ENCODE results near the gene C18orf63. TPM values are rescaled to one million over a fixed set of nuclear protein-coding genes. Genes with fewer than 3 reads are reported as not detected.
"Not testable (repeated sequence)": the region's sequence is repeated elsewhere in the genome, so short reads cannot be mapped to it uniquely, and the experiment has no call there.

Gene C18orf63
- polyA plus RNA-seq, 1 donor (not counting 4 experiments of a cell fraction or from before 2014, with no cell fraction given): not detected

- no peaks in the 10 kb centered on the region for H3K27me3 ChIP-seq (ENCODE audit: control insufficient read depth, extremely low read depth, insufficient read depth, low read length)
- peak overlapping the region; percentile 71 to 92 (median 79) for H3K4me3 ChIP-seq (ENCODE audit: control insufficient read depth in 2 of 3, extremely low read depth in 1 of 3, insufficient read depth in 2 of 3, low read depth in 1 of 3, low read length in 3 of 3)
- no peak for TF ChIP-seq EZH2 (IDR thresholded peaks at IDR 0.05; ENCODE audit: low read length)
- FAIRE-seq (no peak), DNase-seq (ENCODE audit: low read depth, low spot score) (no peak)
- H3K27ac ChIP-seq (ENCODE audit: control insufficient read depth, insufficient read depth, low read length): no peak overlapping the region
- peak overlapping the region; percentile 97 for H2AFZ ChIP-seq (ENCODE audit: control insufficient read depth, low read length)
- H3K36me3 ChIP-seq (ENCODE audit: control insufficient read depth in 2 of 2, extremely low read depth in 1 of 2, insufficient read depth in 2 of 2, low read length in 2 of 2): no peaks in the 10 kb centered on the region
- dilution Hi-C loops (cut with MboI; ENCODE audit: extremely low pct_ligation_motif_present, low sequenced_read_pairs): no loop called here
- no peaks in the 10 kb centered on the region for H3K9me1 ChIP-seq (ENCODE audit: control insufficient read depth, extremely low read depth, insufficient read depth, low read length)
- peak overlapping the region; percentile 85 for H3K4me2 ChIP-seq (ENCODE audit: control insufficient read depth, extremely low read depth, insufficient read depth, low read depth, low read length)
- H4K20me1 ChIP-seq (ENCODE audit: control insufficient read depth, extremely low read depth, insufficient read depth, low read length): no peaks in the 10 kb centered on the region
- H3K79me2 ChIP-seq (ENCODE audit: control insufficient read depth, insufficient read depth, low read length): no peaks in the 10 kb centered on the region
- peak overlapping the region; percentile 67 for H3K9ac ChIP-seq (ENCODE audit: control insufficient read depth, extremely low read depth, insufficient read depth, low read length)
- H3K4me1 ChIP-seq (ENCODE audit: control insufficient read depth, extremely low read depth, insufficient read depth, low read length): no peaks in the 10 kb centered on the region
- no peaks in the 10 kb centered on the region for H3K9me3 ChIP-seq (ENCODE audit: control insufficient read depth, low read depth, low read length)
Observed at GRCh38 chr18:74292541-74292858, 23.1 kb upstream of the C18orf63 start.

- H3K9me1 ChIP-seq (ENCODE audit: control insufficient read depth, extremely low read depth, insufficient read depth, low read length); dilution Hi-C loops (cut with MboI; ENCODE audit: extremely low pct_ligation_motif_present, low sequenced_read_pairs); H4K20me1 ChIP-seq (ENCODE audit: control insufficient read depth, extremely low read depth, insufficient read depth, low read length); H2AFZ ChIP-seq (ENCODE audit: control insufficient read depth, low read length); H3K36me3 ChIP-seq (ENCODE audit: control insufficient read depth in 2 of 2, extremely low read depth in 1 of 2, insufficient read depth in 2 of 2, low read length in 2 of 2); H3K79me2 ChIP-seq (ENCODE audit: control insufficient read depth, insufficient read depth, low read length); DNase-seq (ENCODE audit: low read depth, low spot score); H3K4me2 ChIP-seq (ENCODE audit: control insufficient read depth, extremely low read depth, insufficient read depth, low read depth, low read length); H3K4me3 ChIP-seq (ENCODE audit: control insufficient read depth in 2 of 3, extremely low read depth in 1 of 3, insufficient read depth in 2 of 3, low read depth in 1 of 3, low read length in 3 of 3); FAIRE-seq; H3K27ac ChIP-seq (ENCODE audit: control insufficient read depth, insufficient read depth, low read length); H3K4me1 ChIP-seq (ENCODE audit: control insufficient read depth, extremely low read depth, insufficient read depth, low read length); H3K27me3 ChIP-seq (ENCODE audit: control insufficient read depth, extremely low read depth, insufficient read depth, low read length); H3K9me3 ChIP-seq (ENCODE audit: control insufficient read depth, low read depth, low read length); H3K9ac ChIP-seq (ENCODE audit: control insufficient read depth, extremely low read depth, insufficient read depth, low read length): not testable (repeated sequence)
Observed at GRCh38 chr18:74292982-74293381, 22.7 kb upstream of the C18orf63 start.

GRCh38 chr18:74294526-74294925 is 21.1 kb upstream of the C18orf63 start:
- H3K4me3 ChIP-seq (ENCODE audit: control insufficient read depth in 2 of 3, extremely low read depth in 1 of 3, insufficient read depth in 2 of 3, low read depth in 1 of 3, low read length in 3 of 3): no peak overlapping the region
- no peak overlapping the region for H3K9ac ChIP-seq (ENCODE audit: control insufficient read depth, extremely low read depth, insufficient read depth, low read length)
- FAIRE-seq (no peak), DNase-seq (ENCODE audit: low read depth, low spot score) (no peak)
- H4K20me1 ChIP-seq (ENCODE audit: control insufficient read depth, extremely low read depth, insufficient read depth, low read length): no peaks in the 10 kb centered on the region
- no peaks in the 10 kb centered on the region for H3K36me3 ChIP-seq (ENCODE audit: control insufficient read depth in 2 of 2, extremely low read depth in 1 of 2, insufficient read depth in 2 of 2, low read length in 2 of 2)
- no peaks in the 10 kb centered on the region for H3K9me3 ChIP-seq (ENCODE audit: control insufficient read depth, low read depth, low read length)
- no peaks in the 10 kb centered on the region for H3K27me3 ChIP-seq (ENCODE audit: control insufficient read depth, extremely low read depth, insufficient read depth, low read length)
- TF ChIP-seq CTCF (optimal IDR thresholded peaks at IDR 0.05 in 1 of 3, IDR thresholded peaks at IDR 0.05 in 1 of 3, conservative IDR thresholded peaks at IDR 0.05 in 1 of 3; ENCODE audit: extremely low read depth in 1 of 3, insufficient read depth in 2 of 3, low read length in 3 of 3) (no peak), EZH2 (IDR thresholded peaks at IDR 0.05; ENCODE audit: low read length) (no peak)
- dilution Hi-C loops (cut with MboI; ENCODE audit: extremely low pct_ligation_motif_present, low sequenced_read_pairs): no loop called here
- H3K4me2 ChIP-seq (ENCODE audit: control insufficient read depth, extremely low read depth, insufficient read depth, low read depth, low read length): no peak overlapping the region
- peaks cover 3% of the 10 kb centered on the region for H3K4me1 ChIP-seq (ENCODE audit: control insufficient read depth, extremely low read depth, insufficient read depth, low read length)
- H3K27ac ChIP-seq (ENCODE audit: control insufficient read depth, insufficient read depth, low read length): no peak overlapping the region
- no peaks in the 10 kb centered on the region for H3K79me2 ChIP-seq (ENCODE audit: control insufficient read depth, insufficient read depth, low read length)
- H2AFZ ChIP-seq (ENCODE audit: control insufficient read depth, low read length): no peak overlapping the region
- no peaks in the 10 kb centered on the region for H3K9me1 ChIP-seq (ENCODE audit: control insufficient read depth, extremely low read depth, insufficient read depth, low read length)

All from keratinocyte (primary cell).